Neural cell (in vitro differentiated cells): ENCODE measurements around the gene ZFYVE26. TPM values are rescaled to one million over a fixed set of nuclear protein-coding genes. Genes with fewer than 3 reads are reported as not detected.

Source experiments
- H2AFZ ChIP-seq: fragments of 200-600, 300-800 bp; sonication (generic), shearing (Covaris generic); 2 replicates; pipeline ENCODE4 v1.6.0; 2014; ENCODE audit warnings: low read depth, mild to moderate bottlenecking, antibody characterized with exemption, low read length, moderate library complexity
- H3F3A ChIP-seq: fragments of 200-600 bp; shearing (Covaris generic); 2 replicates; pipeline ENCODE4 v1.6.1; 2016; ENCODE audit warnings: mild to moderate bottlenecking, moderate library complexity, mixed read lengths, antibody characterized with exemption, low read length; ENCODE audit not compliant: insufficient read depth, poor library complexity, severe bottlenecking
- H3K27ac ChIP-seq: fragments of 200-600, 300-800 bp; sonication (generic), shearing (Covaris generic); 2 replicates; pipeline ENCODE4 v1.5.1; 2014; ENCODE audit warnings: mild to moderate bottlenecking, low read length, moderate library complexity
- H3K27me3 ChIP-seq: fragments of 300-800, 200-600 bp; sonication (generic), shearing (Covaris generic); 2 replicates; pipeline ENCODE4 v1.6.0; 2014; ENCODE audit warnings: mild to moderate bottlenecking, low read depth, low read length, moderate library complexity; ENCODE audit not compliant: insufficient read depth
- H3K36me3 ChIP-seq: fragments of 300-800, 200-600 bp; sonication (generic), shearing (Covaris generic); 2 replicates; pipeline ENCODE4 v1.5.1; 2014; ENCODE audit warnings: mild to moderate bottlenecking, antibody characterized with exemption, low read length, moderate library complexity; ENCODE audit not compliant: insufficient read depth
- H3K4me2 ChIP-seq: fragments of 300-800, 200-600 bp; sonication (generic), shearing (Covaris generic); 2 replicates; pipeline ENCODE4 v1.6.0; 2014; ENCODE audit warnings: mild to moderate bottlenecking, low read length
- H3K4me3 ChIP-seq: fragments of 300-800, 200-600 bp; sonication (generic), shearing (Covaris generic); 2 replicates; pipeline ENCODE4 v1.5.1; 2014; ENCODE audit warnings: mild to moderate bottlenecking, low read length, moderate library complexity
- H3K79me2 ChIP-seq: fragments of 200-600 bp; shearing (Covaris generic); replicated peaks from 2 replicates; pipeline ENCODE4 v1.6.0; 2014; ENCODE audit warnings: mild to moderate bottlenecking, low read length, moderate library complexity; ENCODE audit not compliant: insufficient read depth
- H3K9ac ChIP-seq: fragments of 300-800, 200-600 bp; sonication (generic), shearing (Covaris generic); 2 replicates; pipeline ENCODE4 v1.6.1; 2016; ENCODE audit warnings: mild to moderate bottlenecking, low read length, mixed read lengths
- H3K9me2 ChIP-seq: fragments of 200-600 bp; shearing (Covaris generic); 2 replicates; pipeline ENCODE4 v1.6.1; 2016; ENCODE audit warnings: mild to moderate bottlenecking, low read length, mixed read lengths; ENCODE audit not compliant: insufficient read depth
- H3K9me3 ChIP-seq: fragments of 200-600, 300-800 bp; sonication (generic), shearing (Covaris generic); 2 replicates; pipeline ENCODE4 v1.6.1; 2016; ENCODE audit warnings: mild to moderate bottlenecking, mixed run types, low read length, moderate library complexity, mixed read lengths
- H4K20me1 ChIP-seq: fragments of 200-600 bp; shearing (Covaris generic); 2 replicates; pipeline ENCODE4 v1.6.1; 2016; ENCODE audit warnings: mild to moderate bottlenecking, mixed run types; ENCODE audit not compliant: insufficient read depth
- CTCF ChIP-seq: fragments of 450-650 bp; IDR thresholded peaks from 2 replicates; pipeline ENCODE4 v1.5.1; 2014; ENCODE audit warnings: antibody characterized with exemption, mild to moderate bottlenecking, moderate library complexity; ENCODE audit not compliant: poor library complexity, severe bottlenecking
- EP300 ChIP-seq: fragments of 450-650 bp; conservative IDR thresholded peaks from 2 replicates; pipeline ENCODE4 v1.6.1; 2014; ENCODE audit warnings: antibody characterized with exemption, mild to moderate bottlenecking, moderate library complexity; ENCODE audit not compliant: poor library complexity, severe bottlenecking
- EZH2 ChIP-seq: fragments of 200-600, 300-800 bp; shearing (Covaris generic), sonication (generic); IDR thresholded peaks from 2 replicates; pipeline ENCODE4 v1.6.1; 2014; ENCODE audit warnings: antibody characterized with exemption, low read length, borderline replicate concordance, mild to moderate bottlenecking; ENCODE audit not compliant: insufficient read depth, poor library complexity, severe bottlenecking
- MXI1 ChIP-seq: fragments of 450-650 bp; conservative IDR thresholded peaks from 2 replicates; pipeline ENCODE4 v1.6.1; 2014; ENCODE audit warnings: antibody characterized with exemption, mild to moderate bottlenecking; ENCODE audit not compliant: poor library complexity, severe bottlenecking
- POLR2AphosphoS5 ChIP-seq: IDR thresholded peaks from 2 replicates; pipeline ENCODE4 v1.6.1; 2012
- RAD21 ChIP-seq: fragments of 450-650 bp; conservative IDR thresholded peaks from 2 replicates; pipeline ENCODE4 v1.6.1; 2014; ENCODE audit warnings: antibody characterized with exemption, mild to moderate bottlenecking, moderate library complexity
- REST ChIP-seq: IDR thresholded peaks from 2 replicates; pipeline ENCODE4 v1.6.1; 2012; ENCODE audit warnings: borderline replicate concordance
- SMC3 ChIP-seq: fragments of 450-650 bp; conservative IDR thresholded peaks from 2 replicates; pipeline ENCODE4 v1.6.1; 2014; ENCODE audit warnings: antibody characterized with exemption, mild to moderate bottlenecking, moderate library complexity; ENCODE audit not compliant: poor library complexity
- TAF1 ChIP-seq: IDR thresholded peaks from 2 replicates; pipeline ENCODE4 v1.6.1; 2012; ENCODE audit warnings: low read depth
- polyA plus RNA-seq: library from polyadenylated mRNA; depleted of rRNA; stranded (reverse); fragments of >200 nt; gene quantifications from 2 replicates; pipeline ENCODE4 v1.2.3, GENCODE V29; 2014

ZFYVE26 gene
- polyA plus RNA-seq, 1 donor from 2014 or later = 8.5 TPM

- H3F3A ChIP-seq = no peaks in the 10 kb centered on the region
- no peak overlapping the region for H2AFZ ChIP-seq
- TF ChIP-seq EZH2 = no peak
- TF ChIP-seq EP300 = no peak
- no peak for TF ChIP-seq TAF1
- no peak for TF ChIP-seq POLR2AphosphoS5
- TF ChIP-seq MXI1 = no peak
- no peak for TF ChIP-seq REST
- no peak for TF ChIP-seq RAD21
- TF ChIP-seq CTCF = no peak
- no peak for TF ChIP-seq SMC3
- no peak overlapping the region for H3K9ac ChIP-seq
- H3K9me3 ChIP-seq = no peaks in the 10 kb centered on the region
- H3K27me3 ChIP-seq = no peaks in the 10 kb centered on the region
- no peaks in the 10 kb centered on the region for H3K79me2 ChIP-seq
- no peak overlapping the region for H3K4me3 ChIP-seq
- no peaks in the 10 kb centered on the region for H4K20me1 ChIP-seq
- H3K9me2 ChIP-seq = no peaks in the 10 kb centered on the region
- H3K4me2 ChIP-seq = no peak overlapping the region
- peaks cover 6% of the 10 kb centered on the region for H3K36me3 ChIP-seq
- no peak overlapping the region for H3K27ac ChIP-seq
Measured at GRCh38 chr14:67778792-67779191, 37.6 kb downstream of the ZFYVE26 start.

GRCh38 chr14:67776653-67777322, 39.6 kb downstream of the ZFYVE26 start:
- Histone ChIP-seq H3K9me3 (no peaks in the 10 kb centered on the region), H3K9me2 (no peaks in the 10 kb centered on the region), H3K27ac (no peak overlapping the region), H3F3A (no peaks in the 10 kb centered on the region), H3K4me2 (no peak overlapping the region), H3K4me3 (no peak overlapping the region), H3K27me3 (no peaks in the 10 kb centered on the region), H3K9ac (no peak overlapping the region), H4K20me1 (no peaks in the 10 kb centered on the region), H3K36me3 (peaks cover 6% of the 10 kb centered on the region), H2AFZ (no peak overlapping the region), H3K79me2 (no peaks in the 10 kb centered on the region)
- TF ChIP-seq SMC3 (no peak), CTCF (no peak), RAD21 (no peak), REST (no peak), MXI1 (no peak), EZH2 (no peak), TAF1 (no peak), EP300 (no peak), POLR2AphosphoS5 (no peak)
